Measurements from ENCODE around the gene MRPL20. TPM values are rescaled to one million over a fixed set of nuclear protein-coding genes. Genes with fewer than 3 reads are reported as not detected.
A peak's percentile ranks its signal among the peaks of the same experiment; 100 is the strongest.

The MRPL20 gene
- total RNA-seq, 2 donors from 2014 or later, result 72.8 to 85.9 TPM

DNA sequence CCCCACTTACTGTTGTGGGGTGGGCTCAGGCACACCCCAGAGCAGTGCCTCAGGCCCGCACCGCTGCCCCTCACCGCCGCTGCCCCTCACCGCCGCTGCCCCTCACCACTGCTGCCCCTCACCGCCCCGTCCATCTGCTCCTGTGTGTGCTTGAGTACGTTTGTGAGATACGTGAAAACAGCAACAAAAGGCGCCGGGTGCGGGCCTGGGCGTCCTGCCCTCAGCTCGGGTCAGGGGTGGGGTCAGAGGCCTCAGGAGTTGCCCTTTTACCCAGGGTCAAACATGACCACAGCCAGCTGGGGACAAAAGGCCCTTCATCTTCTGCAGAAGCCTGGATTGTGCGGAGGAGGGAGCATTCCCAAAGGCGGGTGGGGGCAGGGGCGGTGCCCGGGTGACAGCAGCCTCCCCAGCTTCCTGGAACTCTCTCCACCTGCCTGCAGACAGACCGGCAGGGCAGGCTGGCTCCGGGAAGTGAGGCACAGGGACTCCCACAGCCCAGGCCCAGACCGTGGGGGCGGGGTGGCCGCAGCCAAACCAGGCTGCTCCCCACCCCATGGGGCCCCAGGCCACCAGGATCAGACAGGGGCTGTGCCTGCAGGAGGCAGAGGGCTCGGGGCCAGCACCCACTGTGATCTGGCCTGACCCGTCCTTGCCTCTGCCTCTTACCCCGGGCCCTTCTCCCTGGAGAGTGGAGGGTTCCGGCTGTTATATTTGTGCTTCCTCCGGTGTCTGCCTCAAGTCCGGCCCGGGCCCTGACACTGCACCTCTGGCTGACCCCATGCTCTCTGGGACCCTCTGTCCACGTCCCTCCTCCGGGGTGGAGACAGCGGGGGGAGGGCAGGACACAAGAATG lies 26.1 kb upstream of the MRPL20 start:
- H3K27me3 ChIP-seq, result no peaks in the 10 kb centered on the region
- intact Hi-C loops (cut with DNase I), result no loop called here
- no peaks in the 10 kb centered on the region for H3K9me3 ChIP-seq
- peak overlapping the region; percentile 78 to 94 (median 93) for H3K27ac ChIP-seq
- peaks cover 94% of the 10 kb centered on the region for H3K4me1 ChIP-seq
- ATAC-seq (peak; percentile 62), DNase-seq (peak; percentile 80 to 94 (median 92))
- WGBS, 2 donors, result 43 to 63% methylated on average over 13 to 33 of the region's 34 CpGs
- no peaks in the 10 kb centered on the region for H3K36me3 ChIP-seq (replicated peaks in 1 of 2; ENCODE audit: insufficient read depth in 1 of 2, low read depth in 2 of 2)
- no peak overlapping the region for H3K4me3 ChIP-seq
- TF ChIP-seq, protein P1, sequence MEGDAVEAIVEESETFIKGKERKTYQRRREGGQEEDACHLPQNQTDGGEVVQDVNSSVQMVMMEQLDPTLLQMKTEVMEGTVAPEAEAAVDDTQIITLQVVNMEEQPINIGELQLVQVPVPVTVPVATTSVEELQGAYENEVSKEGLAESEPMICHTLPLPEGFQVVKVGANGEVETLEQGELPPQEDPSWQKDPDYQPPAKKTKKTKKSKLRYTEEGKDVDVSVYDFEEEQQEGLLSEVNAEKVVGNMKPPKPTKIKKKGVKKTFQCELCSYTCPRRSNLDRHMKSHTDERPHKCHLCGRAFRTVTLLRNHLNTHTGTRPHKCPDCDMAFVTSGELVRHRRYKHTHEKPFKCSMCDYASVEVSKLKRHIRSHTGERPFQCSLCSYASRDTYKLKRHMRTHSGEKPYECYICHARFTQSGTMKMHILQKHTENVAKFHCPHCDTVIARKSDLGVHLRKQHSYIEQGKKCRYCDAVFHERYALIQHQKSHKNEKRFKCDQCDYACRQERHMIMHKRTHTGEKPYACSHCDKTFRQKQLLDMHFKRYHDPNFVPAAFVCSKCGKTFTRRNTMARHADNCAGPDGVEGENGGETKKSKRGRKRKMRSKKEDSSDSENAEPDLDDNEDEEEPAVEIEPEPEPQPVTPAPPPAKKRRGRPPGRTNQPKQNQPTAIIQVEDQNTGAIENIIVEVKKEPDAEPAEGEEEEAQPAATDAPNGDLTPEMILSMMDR (IDR thresholded peaks at IDR 0.05), result no peak
- TF ChIP-seq POLR2A (IDR thresholded peaks at IDR 0.05), result peak; percentile 66 to 85 (median 85)

DNA sequence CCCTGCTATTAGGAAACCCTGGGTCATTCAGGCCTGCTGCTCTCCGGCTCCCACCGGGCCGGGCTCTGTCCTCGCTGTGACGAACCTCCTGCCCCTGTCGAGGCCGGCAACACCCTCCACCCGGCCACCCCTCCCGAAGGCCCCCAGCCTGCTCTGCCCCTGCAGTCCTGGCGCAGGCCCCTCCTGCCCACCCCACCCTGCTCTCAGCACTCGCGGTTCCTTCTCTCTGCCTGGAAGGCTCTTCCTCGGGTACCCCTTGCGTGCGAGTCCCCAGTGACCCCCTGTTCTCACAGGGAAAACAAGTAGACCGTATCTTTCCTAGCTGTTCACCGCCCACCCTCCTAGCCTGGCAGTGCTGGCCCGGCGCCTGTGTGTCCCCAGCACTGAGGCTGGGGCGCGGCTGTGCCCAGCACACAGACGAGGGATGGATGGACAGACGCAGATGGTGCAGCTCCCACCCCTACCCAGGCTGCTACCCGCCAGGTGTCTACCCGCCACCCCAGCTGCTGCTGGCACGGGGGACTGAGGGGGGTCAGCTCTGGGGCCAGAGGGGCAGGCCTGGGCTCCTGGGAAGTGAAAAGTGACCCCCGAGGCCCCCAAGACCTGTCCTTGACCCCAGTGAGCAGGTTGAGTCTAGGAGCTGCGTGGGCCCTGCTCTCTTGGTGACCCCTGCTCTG lies 25.3 kb upstream of the MRPL20 start:
- Histone ChIP-seq H3K9me3 (no peaks in the 10 kb centered on the region), H3K4me3 (no peak overlapping the region), H3K4me1 (peaks cover 88% of the 10 kb centered on the region), H3K36me3 (replicated peaks in 1 of 2; ENCODE audit: insufficient read depth in 1 of 2, low read depth in 2 of 2) (no peaks in the 10 kb centered on the region), H3K27ac (peak overlapping the region; percentile 78 to 94 (median 93)), H3K27me3 (no peaks in the 10 kb centered on the region)
- peak in 2 of 4 donors; percentile 59 to 66 for DNase-seq
- 64 to 88% methylated on average over 7 to 25 of the region's 28 CpGs for WGBS, 2 donors
- no peak for ATAC-seq
- intact Hi-C loops (cut with DNase I), result no loop called here
- TF ChIP-seq POLR2A (IDR thresholded peaks at IDR 0.05), result no peak
- TF ChIP-seq, protein P1 (IDR thresholded peaks at IDR 0.05), result no peak

DNA sequence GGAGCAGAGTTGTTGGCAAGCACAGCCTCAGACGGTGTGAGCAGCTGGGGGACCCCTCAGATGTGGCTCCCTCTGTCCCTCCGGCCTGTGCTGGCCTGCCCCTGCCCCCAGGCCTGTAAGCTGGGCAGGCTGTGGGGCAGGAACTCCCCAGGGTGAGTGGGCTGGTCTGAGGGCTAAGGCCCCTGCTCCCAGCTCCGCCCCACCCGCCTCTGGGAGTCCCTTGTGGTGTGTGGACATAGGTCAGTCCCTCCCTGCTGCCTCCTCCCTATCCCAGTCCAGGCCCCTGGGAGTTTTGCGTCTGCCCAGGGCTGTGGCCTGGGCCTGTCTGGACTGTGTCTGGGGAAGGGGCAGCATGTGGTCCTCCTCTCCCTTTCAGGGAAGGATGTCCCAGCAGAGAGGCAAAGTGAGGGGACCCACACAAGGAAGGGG lies 24.8 kb upstream of the MRPL20 start:
- no peaks in the 10 kb centered on the region for H3K36me3 ChIP-seq (replicated peaks in 1 of 2; ENCODE audit: insufficient read depth in 1 of 2, low read depth in 2 of 2)
- 47% methylated on average over 5 of the region's 5 CpGs; no CpG with 5 or more reads in 1 of the 2 donors for WGBS, 2 donors
- ATAC-seq, result no peak
- H3K27ac ChIP-seq, result peak overlapping the region; percentile 78 to 94 (median 93)
- intact Hi-C loops (cut with DNase I), result no loop called here
- DNase-seq, result peak in 2 of 4 donors; percentile 48 to 66
- H3K4me3 ChIP-seq, result no peak overlapping the region
- no peaks in the 10 kb centered on the region for H3K27me3 ChIP-seq
- peaks cover 82% of the 10 kb centered on the region for H3K4me1 ChIP-seq
- peak in 1 of 3 donors; percentile 17 for TF ChIP-seq POLR2A (IDR thresholded peaks at IDR 0.05)
- TF ChIP-seq, protein P1 (IDR thresholded peaks at IDR 0.05), result no peak
- no peaks in the 10 kb centered on the region for H3K9me3 ChIP-seq

DNA sequence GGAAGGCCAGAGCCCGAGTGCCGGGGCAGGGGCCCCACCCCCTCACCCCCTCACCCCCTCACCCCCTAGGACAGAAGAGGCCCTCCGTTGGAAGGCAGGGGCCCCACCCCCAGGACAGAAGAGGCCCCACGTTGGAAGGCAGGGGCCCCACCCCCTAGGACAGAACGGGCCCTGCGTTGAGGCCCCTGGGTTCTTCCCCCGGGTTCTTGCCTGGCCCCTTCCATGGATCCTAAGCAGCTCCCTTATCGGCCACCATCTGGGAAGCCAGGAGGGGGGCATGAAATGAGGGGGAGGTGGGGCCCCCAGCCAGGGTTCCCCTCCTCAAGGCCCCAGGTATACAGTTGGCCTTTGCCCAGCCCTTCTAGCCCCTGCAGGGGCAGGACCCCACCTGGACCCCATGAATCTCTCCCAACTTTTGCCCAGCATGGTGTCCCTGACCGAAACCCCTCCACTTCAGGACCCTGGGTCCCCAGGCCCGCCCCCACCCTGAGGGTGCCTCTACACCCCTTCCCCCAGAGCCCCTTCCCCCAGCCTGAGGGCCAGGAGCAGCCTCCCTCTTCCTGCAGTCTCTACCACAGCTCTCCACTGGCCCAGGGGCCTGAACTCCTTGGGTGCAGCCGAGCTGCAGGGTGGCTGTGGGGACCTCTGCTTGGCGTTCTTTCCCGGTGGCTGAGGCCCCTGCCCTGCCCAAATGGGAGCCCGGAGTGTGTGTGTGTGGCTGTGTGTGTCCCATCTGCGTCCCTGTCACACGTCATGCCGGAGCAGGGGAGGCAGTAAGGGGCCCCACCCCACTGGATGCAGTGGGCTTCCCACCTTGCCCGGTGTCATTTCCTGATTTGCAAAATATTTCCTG lies 24.1 kb upstream of the MRPL20 start:
- H3K9me3 ChIP-seq, result no peaks in the 10 kb centered on the region
- peak overlapping the region; percentile 78 to 94 (median 93) for H3K27ac ChIP-seq
- ATAC-seq, result no peak
- H3K4me3 ChIP-seq, result no peak overlapping the region
- no peaks in the 10 kb centered on the region for H3K27me3 ChIP-seq
- peaks cover 76% of the 10 kb centered on the region for H3K4me1 ChIP-seq
- TF ChIP-seq, protein P1 (IDR thresholded peaks at IDR 0.05), result no peak
- no peak for TF ChIP-seq POLR2A (IDR thresholded peaks at IDR 0.05)
- intact Hi-C loops (cut with DNase I), result no loop called here
- H3K36me3 ChIP-seq (replicated peaks in 1 of 2; ENCODE audit: insufficient read depth in 1 of 2, low read depth in 2 of 2), result no peaks in the 10 kb centered on the region
- no peak for DNase-seq
- WGBS, 2 donors, result 61 to 79% methylated on average over 10 to 18 of the region's 18 CpGs

All from body of pancreas (tissue), 4 donors.